Fibroblast of mammary gland (primary cell): ENCODE measurements around the gene PIAS1.

Experiments
- DNase-seq: peaks from one replicate; pipeline ENCODE4 v3.0.0-alpha.2; 2010; ENCODE audit warnings: low read depth
- H3K4me3 ChIP-seq: 2 replicates; pipeline ENCODE4 v1.5.1; 2011; ENCODE audit warnings: low read depth, mild to moderate bottlenecking, low read length, moderate library complexity; ENCODE audit not compliant: control insufficient read depth
- CTCF ChIP-seq: conservative IDR thresholded peaks from 2 replicates; pipeline ENCODE4 v1.5.1; 2011; ENCODE audit warnings: low read depth, low read length, inconsistent platforms; ENCODE audit not compliant: control insufficient read depth, insufficient read depth

PIAS1 gene

GRCh38 chr15:68034719-68035293 is 19.3 kb upstream of the PIAS1 start:
- no peak for TF ChIP-seq CTCF
- DNase-seq, result no peak
- no peak overlapping the region for H3K4me3 ChIP-seq

DNA sequence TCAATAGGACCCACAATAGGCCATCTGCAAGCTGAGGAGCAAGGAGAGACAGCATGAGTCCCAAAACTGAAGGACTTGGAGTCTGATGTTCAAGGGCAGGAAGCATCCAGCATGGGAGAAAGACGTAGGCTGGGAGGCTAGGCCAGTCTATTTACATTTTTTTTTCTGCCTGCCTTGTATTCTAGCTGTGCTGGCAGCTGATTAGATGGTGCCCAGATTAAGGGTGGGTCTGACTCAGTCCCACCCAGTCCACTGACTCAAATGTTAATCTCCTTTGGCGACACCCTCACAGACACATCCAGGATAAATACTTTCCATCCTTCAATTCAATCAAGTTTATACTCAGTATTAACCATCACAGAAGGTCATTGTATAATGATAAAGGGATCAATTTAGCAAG is 15.9 kb upstream of the PIAS1 start:
- TF ChIP-seq CTCF, result no peak
- no peak overlapping the region for H3K4me3 ChIP-seq
- no peak for DNase-seq

- H3K4me3 ChIP-seq, result no peak overlapping the region
- TF ChIP-seq CTCF, result no peak
- no peak for DNase-seq
Observed at GRCh38 chr15:68040144-68040543, 14.0 kb upstream of the PIAS1 start.

DNA sequence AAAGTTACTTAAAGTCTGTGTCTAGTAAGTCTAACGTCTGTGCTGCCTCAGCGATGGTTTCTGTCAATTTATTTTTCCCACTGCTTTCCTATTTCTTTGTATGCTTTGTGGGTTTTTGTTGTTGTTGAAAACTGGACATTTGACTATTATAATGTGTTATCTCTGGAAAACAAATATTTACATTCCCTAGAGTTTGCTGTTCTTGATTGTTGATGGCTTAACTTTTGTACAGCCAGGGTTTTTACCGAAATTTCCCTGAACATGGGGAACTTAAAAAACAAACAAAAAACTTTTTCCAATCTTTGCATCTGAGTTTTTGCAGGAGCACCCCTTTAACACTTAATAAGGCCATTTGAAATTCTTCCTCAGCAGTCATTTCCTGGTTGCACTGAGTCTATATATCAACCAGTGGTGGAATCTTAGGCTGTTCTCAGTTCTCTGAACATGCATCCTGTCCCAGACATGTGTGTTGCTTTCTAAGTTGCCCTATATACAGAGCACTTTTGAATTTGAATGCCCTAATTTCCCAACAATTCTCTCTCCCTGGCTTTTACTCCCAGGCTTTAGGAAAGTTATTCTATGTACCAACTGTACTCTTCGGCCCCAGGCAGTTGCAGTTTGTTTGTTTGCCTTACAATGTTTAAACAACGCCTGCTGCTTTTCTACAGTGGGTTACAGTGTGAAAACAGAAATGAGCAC is 11.8 kb upstream of the PIAS1 start:
- no peak for DNase-seq
- H3K4me3 ChIP-seq, result no peak overlapping the region
- TF ChIP-seq CTCF, result no peak

- DNase-seq, result no peak
- H3K4me3 ChIP-seq, result no peak overlapping the region
- no peak for TF ChIP-seq CTCF
Observed at GRCh38 chr15:68042855-68043222, 11.3 kb upstream of the PIAS1 start.

DNA sequence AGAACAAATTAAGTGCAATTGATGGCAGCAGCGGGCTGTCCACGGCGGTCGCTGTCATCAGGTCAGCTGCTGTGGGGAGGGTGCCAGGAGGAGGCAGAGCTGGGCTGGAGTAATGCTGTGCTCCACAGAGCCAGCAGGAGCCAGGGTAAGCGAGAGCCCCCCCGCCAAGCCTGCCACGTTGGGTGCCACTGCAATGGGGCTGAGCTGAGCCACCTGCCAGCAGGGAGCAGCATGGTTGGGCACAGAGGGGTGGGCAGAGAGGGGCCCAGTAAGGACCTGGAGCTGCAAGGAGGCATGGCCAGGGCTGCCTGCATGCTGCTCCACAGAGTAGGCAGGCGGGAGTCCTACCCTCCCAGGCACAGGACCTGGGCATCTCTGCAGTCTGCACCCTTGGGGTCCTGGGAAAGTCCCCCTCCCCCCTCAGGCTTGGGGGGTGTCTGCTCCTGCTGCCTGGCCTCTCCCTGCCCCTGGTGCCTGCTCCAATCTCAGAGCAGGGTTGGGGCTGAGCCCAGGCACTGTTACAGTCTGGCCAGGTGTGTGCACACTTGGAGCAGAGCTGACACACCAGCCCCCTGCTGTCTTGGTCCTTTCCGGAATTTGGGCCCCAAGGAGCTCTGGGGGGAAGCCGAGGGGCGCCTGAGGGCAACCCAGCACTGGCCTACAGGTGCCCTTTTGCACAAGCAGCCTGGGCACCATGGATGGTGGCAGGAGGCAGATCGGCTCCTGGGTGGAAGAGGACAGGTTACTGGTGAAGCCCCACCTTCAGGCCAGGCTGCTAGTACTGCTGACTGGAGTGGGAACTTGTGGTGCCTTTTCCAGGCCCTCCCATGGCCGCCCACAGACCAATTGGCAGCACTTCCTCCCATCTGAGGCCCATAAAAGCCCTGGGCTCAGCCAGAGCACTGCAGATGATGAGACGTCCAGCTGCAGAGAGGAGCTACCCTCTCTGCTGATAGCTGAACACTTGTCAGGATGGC is 8.5 kb upstream of the PIAS1 start:
- TF ChIP-seq CTCF, result no peak
- DNase-seq, result no peak
- no peak overlapping the region for H3K4me3 ChIP-seq
